HG02981 (cell line): Measurements from ENCODE around the gene MEI4.
"Not testable (repeated sequence)": the region's sequence is repeated elsewhere in the genome, so short reads cannot be mapped to it uniquely, and the experiment has no call there.

Source experiments
- ATAC-seq: cut with Tn5 transposase; IDR thresholded peaks from one replicate; pipeline ENCODE4 v1.9.1; 2021; ENCODE audit warnings: mild to moderate bottlenecking, moderate library complexity; ENCODE audit not compliant: unreplicated experiment

The MEI4 gene

DNA sequence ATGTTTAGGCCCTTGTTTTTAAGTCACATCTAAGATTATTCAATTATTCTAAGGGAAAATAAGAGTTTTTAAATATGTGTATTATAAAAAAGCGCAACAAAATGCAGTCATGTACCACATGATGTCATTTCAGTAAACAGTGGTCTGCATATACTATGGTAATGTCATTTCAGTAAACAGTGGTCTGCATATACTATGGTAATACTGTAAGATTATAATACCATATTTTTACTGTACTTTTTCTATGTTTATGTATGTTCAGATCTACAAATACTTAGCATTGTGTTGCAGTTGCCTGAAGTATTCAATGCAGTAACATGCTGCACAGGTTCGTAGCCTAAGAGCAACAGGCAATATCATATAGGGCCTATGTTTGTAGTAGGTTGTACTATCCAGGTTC lies 21.4 kb downstream of the MEI4 start:
- no peak for ATAC-seq

DNA sequence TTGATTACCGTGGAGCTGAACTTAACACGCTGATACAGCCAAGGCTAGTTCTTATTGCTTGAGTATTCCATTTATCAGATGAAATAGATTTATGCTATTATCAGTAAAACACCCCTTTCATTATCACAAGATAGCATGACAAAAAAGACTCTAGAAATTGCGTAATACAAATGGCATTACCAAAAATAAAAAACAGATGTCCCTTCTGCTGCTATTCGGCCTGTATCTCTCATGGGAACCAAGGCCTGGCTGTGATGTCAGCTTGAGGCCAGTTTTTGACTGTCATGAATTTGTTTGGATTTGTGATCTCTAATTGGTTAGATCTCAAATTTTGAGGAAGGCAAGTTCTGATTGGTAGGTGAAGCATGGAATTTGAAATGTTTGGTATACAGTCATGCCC lies 25.2 kb downstream of the MEI4 start:
- no peak for ATAC-seq

DNA sequence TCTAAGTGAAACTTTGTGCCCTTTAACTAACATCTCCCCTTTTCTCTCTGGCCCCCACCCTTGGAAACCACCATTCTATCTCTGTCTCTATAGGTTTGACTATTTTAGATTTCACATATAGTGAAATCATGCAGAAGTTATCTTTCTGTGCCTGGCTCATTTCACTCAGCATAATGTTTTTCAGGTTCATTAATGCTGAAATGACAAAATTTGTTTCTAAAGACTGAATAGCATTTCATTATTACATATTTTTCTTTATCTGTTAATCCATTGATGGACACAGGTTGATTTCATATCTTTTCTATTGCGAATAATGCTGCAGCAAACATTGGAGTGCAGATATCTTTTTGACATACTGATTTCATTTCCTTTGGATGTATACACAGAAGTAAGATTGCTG lies 30.7 kb downstream of the MEI4 start:
- no peak for ATAC-seq

DNA sequence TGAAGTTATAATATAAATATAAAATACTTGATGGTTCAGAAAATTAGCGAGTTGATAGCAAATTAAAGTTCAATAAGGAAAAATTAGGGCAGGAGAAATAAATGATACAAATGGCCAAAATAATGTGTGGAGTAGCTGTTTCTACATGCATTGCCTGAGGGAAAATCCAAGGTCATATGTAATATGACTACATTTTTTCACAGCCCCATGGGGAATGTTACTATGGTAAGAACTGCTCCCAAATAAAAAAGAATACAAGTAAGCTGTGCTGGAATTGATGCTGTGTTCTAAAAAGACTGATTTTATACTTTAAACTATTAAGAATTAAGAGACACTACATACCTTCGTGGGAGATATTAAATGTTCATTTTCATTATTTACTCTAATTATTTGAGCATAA lies 34.1 kb downstream of the MEI4 start:
- ATAC-seq, result no peak

DNA sequence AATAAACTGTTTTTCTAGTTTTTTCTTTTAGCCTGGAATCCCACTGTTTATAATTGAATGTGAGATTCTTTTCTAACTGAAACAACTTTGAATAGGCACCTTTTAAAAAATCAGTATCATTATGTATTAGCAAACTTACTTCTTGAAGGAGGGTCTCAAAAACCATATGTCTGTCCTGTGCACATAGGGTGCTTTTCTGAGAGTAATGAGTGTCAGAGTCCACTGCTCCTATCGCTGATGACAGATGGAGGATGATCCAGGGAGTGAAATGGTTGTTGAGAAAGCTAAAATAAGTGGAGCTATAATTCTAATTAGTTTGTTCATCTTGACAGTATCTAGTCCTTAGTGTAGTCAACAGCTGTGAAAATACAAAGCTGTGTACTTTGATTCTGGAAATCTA lies 35.8 kb downstream of the MEI4 start:
- no peak for ATAC-seq

DNA sequence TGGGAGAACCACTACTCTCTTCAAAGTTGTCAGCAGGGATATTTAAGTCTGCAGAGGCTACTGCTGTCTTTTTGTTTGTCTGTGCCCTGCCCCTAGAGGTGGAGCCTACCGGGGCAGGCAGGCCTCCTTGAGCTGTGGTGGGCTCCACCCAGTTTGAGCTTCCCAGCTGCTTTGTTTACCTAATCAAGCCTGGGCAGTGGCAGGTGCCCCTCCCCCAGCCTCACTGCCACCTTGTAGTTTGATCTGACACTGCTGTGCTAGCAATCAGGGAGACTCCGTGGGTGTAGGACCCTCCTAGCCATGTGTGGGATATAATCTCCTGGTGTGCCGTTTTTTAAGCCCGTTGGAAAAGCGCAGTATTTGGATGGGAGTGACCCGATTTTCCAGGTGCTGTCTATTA lies 47.3 kb downstream of the MEI4 start:
- not testable (repeated sequence) for ATAC-seq

DNA sequence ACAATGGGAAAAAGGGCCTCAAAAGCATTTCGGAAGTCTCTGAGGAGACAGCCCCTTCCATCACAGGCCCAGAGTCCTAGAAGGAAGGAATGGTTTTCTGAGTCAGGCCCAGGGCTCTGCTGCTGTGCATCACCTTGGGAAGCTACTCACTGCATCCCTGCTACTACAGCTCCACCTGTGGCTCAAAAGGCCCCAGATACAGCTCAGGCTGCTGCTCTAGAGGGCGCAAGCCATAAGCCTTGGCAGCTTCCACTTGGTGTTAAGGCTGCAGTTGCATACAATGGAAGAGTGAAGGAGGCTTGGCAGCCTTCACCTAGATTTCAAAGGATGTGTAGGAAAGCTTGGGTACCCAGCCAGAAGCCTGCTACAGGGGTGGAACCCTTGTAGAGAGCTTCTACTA lies 54.8 kb downstream of the MEI4 start:
- no peak for ATAC-seq

DNA sequence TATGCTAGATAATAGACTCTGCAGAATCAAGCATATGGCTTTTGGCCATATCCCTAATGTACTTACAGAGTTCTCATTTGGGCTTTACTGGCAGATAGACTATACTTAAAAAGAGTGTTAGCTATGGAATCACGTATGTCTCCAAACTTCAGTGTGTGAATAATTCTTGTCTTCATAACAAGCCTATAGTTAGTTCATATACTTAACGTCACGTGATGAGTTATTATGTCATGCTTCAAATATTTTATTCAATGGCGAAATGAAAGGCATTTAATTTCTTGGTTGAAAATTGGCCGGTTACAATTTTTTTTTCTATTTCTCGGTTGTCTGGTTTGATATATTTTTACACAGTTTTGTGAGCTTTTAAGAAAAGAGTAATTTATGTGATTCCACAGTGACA lies 62.7 kb downstream of the MEI4 start:
- no peak for ATAC-seq

DNA sequence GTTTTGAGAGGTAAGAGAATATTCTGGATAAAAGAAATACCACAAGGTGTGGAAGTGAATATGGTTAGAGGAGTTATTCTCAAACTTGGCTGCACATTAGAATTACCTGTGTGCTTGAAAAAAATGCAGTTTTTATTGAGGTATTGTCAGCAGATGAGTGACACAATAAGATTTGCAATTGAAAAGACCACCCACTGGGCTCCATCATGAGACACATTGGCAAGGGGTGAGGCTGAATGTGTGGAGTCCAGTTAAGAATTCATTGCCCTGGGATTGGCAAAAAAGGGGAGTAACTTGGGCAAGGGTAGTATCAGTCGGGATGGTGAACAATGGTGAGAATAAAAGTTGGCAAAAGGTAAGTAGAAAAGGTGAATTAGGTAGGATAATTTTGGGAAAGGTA lies 63.5 kb downstream of the MEI4 start:
- ATAC-seq, result no peak

DNA sequence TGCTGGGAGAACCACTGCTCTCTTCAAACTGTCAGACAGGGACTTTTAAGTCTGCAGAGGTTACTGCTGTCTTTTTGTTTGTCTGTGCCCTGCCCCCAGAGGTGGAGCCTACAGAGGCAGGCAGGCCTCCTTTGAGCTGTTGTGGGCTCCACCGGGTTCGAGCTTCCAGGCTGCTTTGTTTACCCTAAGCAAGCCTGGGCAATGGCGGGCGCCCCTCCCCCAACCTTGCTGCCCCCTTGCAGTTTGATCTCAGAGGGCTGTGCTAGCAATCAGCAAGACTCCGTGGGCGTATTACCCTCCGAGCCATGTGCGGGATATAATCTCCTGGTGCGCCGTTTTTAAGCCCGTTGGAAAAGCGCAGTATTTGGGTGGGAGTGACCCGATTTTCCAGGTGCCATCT lies 83.2 kb downstream of the MEI4 start:
- ATAC-seq, result not testable (repeated sequence)

DNA sequence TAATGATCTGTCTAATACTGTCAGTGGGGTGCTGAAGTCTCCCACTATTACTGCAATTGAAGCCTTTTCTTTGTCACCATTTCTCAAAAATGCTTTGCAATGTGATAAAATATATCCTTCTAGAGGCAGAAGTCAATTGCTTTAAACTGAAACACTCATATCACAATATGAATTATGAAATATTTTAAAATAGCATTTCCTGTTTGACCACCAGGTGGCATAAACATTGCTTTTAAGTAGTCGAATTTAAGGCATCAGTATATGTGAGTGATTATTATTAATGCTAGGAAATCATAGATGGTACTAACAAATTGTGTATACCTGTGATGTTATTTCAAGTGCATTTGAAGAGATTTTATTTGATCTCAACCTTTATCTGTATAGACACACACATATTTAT lies 87.5 kb downstream of the MEI4 start:
- ATAC-seq, result no peak

DNA sequence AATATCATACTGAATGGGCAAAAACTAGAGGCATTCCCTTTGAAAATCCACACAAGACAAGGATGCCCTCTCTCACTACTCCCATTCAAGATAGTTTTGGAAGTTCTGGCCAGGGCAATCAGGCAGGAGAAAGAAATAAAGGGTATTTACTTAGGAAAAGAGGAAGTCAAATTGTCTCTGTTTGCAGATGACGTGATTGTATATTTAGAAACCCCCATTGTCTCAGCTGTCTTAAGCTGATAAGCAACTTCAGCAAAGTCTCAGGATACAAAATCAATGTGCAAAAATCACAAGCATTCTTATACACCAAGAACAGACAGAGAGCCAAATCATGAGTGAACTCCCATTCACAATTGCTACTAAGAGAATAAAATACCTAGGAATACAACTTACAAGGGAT lies 99.3 kb downstream of the MEI4 start:
- not testable (repeated sequence) for ATAC-seq

DNA sequence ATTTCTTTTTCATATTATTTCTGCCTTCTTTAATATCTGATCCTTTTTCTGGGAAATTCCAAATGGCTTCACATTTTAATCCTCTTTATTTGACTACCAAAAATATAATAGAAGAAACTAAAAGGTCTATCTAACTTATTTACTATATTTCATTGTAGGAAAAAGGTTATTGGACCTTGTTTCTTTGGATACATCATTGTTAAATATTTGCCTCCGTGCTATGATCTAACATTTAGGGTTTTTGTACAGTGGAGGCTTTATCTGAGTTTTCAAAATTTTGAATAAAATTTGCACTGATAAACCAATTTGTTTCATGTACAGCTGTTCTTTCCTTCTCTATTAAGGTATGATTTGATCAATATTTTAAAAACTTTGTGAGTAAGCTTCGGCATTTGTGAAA lies 109.5 kb downstream of the MEI4 start:
- ATAC-seq, result no peak

DNA sequence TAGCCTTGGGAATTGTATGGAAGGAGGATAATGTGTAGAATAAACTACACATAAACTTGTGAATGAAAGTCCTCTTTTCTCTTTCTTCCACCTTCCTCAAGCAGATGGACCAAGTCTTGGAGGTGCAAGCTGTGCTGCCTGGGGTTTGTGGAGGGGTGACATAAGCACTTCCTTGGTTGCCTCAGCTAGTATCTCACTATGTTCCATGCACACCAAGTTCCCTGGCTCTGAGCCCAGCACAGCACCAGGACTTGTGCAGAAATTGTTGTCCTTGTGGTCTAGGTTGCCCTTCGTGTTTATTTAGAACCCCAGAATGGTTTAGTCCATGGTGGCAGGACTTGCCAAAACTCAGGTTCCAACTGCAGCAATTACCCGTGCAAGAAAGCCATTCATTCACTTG lies 110.3 kb downstream of the MEI4 start:
- no peak for ATAC-seq

DNA sequence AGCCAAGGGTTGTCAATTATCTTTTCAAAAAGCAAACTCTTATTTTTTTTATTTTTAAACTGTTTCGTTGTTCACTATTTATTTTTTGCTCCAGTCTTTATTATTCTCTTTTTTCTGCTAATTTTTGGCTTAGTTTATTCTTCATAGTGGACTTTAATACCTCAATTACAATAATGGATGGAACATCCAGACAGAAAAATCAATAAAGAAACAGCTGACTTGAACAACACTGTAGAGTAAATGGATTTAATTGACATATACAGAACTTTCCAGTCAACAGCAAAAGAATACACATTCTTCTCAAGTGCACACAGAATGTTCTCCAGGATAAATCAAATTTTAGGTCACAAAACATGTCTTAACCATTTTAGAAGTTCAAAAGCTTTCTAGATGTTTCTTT lies 111.5 kb downstream of the MEI4 start:
- no peak for ATAC-seq

DNA sequence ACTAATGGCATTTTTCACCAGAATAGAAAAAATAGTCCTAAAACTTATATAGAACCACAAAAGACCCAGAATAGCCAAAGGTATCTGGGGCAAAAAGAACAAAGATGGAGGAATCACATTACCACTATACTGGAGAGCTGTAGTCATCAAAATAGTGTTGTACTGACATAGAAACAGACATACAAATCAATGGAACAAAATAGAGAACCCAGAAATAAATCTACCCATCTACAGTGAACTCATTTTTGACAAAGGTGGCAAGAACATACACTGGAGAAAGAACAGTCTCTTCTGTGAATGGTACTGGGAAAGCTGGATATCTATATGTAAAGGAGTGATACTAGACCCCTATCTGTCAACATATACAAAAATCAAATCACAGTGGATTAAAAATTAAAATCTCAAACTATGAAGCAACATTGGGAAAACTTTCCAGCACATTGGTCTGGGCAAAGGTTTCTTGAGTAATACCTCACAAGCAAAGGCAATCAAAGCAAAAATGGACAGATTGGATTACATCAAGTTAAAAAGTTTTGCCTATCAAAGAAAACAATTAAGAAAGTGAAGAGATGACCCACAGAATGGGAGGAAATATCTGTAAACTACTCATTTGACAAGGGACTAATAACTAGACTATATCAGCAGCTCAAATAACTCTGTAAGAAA lies 120.5 kb downstream of the MEI4 start:
- ATAC-seq, result no peak

DNA sequence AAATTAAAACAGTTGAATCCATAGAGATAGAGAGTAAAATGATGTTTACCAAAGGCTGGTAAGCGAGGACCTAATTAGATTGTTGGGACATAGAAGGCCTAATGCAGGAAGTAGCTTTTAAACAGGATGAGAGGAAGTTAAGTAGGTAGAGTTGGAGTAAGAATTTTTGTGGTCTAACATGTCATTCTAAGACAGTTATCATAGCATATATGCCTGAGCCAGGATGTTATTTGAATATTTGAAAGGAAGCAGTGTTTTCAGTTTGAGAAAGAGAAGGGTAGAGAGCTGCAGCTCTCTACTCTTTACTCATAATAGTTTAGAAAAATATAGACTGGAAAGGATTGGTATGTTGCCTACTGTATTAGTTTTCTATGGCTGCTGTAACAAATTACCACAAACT lies 121.6 kb downstream of the MEI4 start:
- no peak for ATAC-seq

DNA sequence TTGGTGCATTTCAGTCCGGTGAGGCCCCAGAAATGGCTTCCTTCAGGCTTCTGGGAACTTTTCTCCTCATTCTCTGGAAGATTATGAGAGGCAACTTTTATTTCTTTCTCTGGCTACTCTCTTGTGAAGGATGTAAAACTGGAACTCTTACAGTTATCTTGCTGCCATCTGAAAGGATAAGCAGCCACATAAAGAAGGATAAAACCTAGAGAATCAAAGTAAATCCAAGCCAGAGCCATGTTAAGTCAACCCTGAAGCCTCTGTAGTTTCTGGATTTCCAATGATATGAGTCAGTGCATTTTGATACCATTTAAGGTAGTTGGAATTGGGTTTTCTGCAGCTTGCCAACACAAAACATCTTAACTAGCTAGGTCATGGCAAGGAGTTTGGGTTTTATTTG lies 123.6 kb downstream of the MEI4 start:
- ATAC-seq, result no peak

DNA sequence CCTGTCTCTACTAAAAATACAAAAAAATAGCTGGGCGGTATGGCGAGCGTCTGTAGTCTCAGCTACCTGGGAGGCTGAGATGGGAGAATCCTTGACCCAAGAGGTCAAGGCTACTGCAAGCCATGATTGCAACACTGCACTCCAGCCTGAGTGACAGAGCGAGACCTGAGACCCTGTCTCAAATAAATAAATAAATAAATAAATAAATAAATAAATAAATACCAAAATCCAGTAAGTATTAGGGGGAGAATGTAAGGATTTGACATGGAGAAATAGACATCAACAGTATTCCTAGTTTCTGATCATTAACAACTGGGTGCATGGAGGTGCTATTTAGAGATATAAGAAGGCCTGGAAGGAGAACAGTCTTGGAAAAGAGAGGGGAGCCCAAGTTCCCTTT lies 125.7 kb downstream of the MEI4 start:
- ATAC-seq, result no peak

DNA sequence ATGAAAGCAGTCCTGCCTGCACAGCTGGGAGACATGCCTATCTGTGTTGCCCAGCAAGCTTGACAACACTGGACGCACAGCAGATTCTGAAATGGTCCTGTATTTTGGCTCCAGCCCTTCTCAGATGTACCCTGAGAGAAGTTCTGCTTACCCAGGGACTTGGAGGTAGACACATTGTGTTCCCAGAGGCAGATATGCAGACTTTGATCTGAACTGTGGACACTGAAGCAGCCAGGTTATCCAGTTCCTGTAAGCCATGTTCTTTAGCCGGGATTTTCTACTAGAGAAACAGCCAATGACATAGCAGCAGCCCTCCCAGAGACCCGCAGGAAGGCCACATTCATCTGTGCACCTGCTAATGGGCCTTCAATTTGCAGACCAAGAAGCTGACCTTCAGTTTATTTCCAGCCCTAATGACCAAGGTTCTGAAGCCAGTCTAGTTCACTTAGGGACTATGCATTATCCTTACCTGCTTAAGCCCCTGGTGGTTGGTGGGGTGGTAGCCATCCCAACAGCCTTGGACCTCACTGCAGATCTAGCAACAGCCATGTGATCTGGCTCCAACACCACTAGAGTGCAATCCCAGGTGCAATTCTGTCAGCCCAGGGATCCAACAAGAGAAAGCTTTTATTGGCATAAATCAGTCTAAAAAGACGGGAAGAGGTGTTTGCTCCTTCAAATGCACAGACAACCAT lies 134.2 kb downstream of the MEI4 start:
- ATAC-seq, result no peak

DNA sequence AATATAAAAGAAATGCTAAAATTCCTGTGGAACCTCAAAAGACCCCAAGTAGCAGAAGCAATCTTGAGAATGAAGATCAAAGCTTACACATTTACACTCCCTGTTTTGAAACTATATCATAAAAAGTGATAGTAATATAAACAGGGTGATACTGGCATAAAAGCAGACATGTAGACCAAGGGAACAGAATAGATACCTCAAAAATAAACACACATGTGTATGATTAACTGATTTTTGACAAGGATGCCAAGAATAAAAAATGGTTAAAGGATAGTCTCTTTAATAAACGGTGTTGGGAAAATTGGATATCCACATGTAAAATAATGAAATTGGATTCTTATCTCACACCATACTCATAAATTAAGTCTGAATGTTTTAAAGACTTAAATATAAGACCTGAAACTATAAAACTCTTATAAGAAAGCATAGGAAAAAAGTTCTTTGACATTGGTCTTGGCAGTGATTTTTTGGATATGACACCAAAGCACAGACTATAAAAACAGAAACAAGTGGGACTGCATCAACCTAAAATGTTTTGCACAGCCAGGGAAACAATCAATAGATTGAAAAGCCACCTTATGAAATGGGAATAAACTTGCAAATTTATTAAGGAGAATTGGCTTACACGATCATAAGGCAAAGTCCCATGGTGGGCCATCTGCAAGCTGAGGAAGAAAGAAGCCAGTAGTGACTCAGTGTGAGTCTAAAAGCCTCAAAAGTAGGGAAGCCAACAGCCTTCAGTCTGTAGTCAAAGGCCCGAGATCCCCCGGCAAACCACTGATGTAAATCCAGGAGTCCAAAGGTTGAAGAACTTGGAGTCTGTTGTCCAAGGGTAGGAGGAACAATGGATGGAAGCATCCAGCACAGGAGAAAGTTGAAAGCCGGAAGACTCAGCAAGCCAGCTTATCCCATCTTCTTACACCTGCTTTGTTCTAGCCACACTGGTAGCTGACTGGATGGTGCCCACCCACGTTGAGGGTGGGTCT lies 144.3 kb downstream of the MEI4 start:
- no peak for ATAC-seq

DNA sequence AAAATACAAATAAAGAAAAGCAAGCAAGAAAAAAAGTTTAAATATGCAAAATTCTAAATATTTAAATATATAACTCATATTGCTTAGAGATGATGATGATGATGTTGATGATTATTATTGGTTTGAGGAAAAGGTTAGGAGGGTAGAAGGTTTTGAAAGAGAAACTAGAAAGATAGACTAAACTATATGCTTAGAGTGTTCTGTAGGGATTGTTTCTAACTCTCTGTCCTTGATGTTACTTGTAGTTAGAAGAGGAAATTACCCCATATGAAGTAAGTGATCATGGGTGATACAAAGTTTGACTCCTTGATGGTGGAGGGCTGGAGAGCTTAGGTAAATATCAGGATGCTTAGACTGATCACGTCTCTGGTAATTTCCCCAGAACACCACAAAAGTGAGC lies 159.5 kb downstream of the MEI4 start:
- no peak for ATAC-seq
